HepG2 (cell line): Measurements from ENCODE around the gene CPB2. TPM values are rescaled to one million over a fixed set of nuclear protein-coding genes. Genes with fewer than 3 reads are reported as not detected.

Experiments
- MAFF ChIP-seq: IDR thresholded peaks from 2 replicates; pipeline ENCODE4 v1.6.1; 2011; ENCODE audit warnings: low read depth, low read length, improper control_type of control experiment
- NFKBIZ ChIP-seq: IDR thresholded peaks from 2 replicates; pipeline ENCODE4 v1.6.1; 2018; ENCODE audit warnings: missing genetic modification reagents, missing compliant biosample characterization
- RBFOX2 ChIP-seq: fragments of 200-400 bp; formaldehyde crosslinking; IDR thresholded peaks from 2 replicates; pipeline ENCODE4 v1.6.1; 2017; ENCODE audit warnings: low read depth, mild to moderate bottlenecking, low read length
- SMAD9 ChIP-seq: sonication (generic); formaldehyde crosslinking; IDR thresholded peaks from 2 replicates; pipeline ENCODE4 v1.5.1; 2020; ENCODE audit warnings: mild to moderate bottlenecking, missing genetic modification reagents
- XRCC5 ChIP-seq: fragments of 200-400 bp; formaldehyde crosslinking; optimal IDR thresholded peaks from 2 replicates; pipeline ENCODE3; 2017; ENCODE audit warnings: mild to moderate bottlenecking, low read length
- ZFP36 ChIP-seq: fragments of 150-350 bp; IDR thresholded peaks from 2 replicates; pipeline ENCODE4 v1.6.1; 2018; ENCODE audit warnings: borderline replicate concordance, low read length, low read depth; ENCODE audit not compliant: partially characterized antibody
- ZIK1 ChIP-seq: sonication (generic); formaldehyde crosslinking; IDR thresholded peaks from 2 replicates; pipeline ENCODE4 v1.5.0; 2020; ENCODE audit warnings: mild to moderate bottlenecking, low read depth, missing genetic modification reagents, borderline replicate concordance
- ZNF326 ChIP-seq: sonication (generic); formaldehyde crosslinking; IDR thresholded peaks from 2 replicates; pipeline ENCODE4 v1.4.0; 2020; ENCODE audit warnings: missing genetic modification reagents, borderline replicate concordance
- ZNF619 ChIP-seq: sonication (generic); formaldehyde crosslinking; IDR thresholded peaks from 2 replicates; pipeline ENCODE4 v1.4.0; 2020; ENCODE audit warnings: mild to moderate bottlenecking, missing genetic modification reagents
- ZNF777 ChIP-seq: sonication (generic); formaldehyde crosslinking; IDR thresholded peaks from 2 replicates; pipeline ENCODE4 v1.4.0; 2020; ENCODE audit warnings: missing genetic modification reagents
- ZSCAN25 ChIP-seq: sonication (generic); formaldehyde crosslinking; IDR thresholded peaks from 2 replicates; pipeline ENCODE4 v1.8.0; 2022; ENCODE audit warnings: mild to moderate bottlenecking, missing genetic modification reagents
- polyA plus RNA-seq, 8 experiments: library from polyadenylated mRNA; depleted of rRNA in 3 of 8; stranded (reverse) in 7 of 8; unstranded in 1 of 8; fragments of >200 nt; fragmentation: Illumina TruSeq in 4 of 8; extraction: Trizol in 4 of 8; gene quantifications; 2 replicates each; pipeline versions ENCODE4 v1.2.1 to v1.2.3, GENCODE V29; 2011 to 2016; ENCODE audit warnings: low read depth in 4 of 8, missing spikeins in 1 of 8, mixed read lengths in 1 of 8; ENCODE audit not compliant: insufficient read depth in 1 of 8
- total RNA-seq, 5 experiments: library from RNA; depleted of rRNA; stranded (reverse); fragments of >200 nt; fragmentation: Illumina TruSeq; extraction: Trizol; gene quantifications; 2 replicates each; pipeline ENCODE4 v1.2.3, GENCODE V29; 2016; ENCODE audit warnings: low read depth in 1 of 5
- TF ChIP-seq, protein P1 (sequence below): sonication (generic); formaldehyde crosslinking; IDR thresholded peaks from 2 replicates; pipeline ENCODE4 v1.4.0; 2020; ENCODE audit warnings: missing genetic modification reagents
- TF ChIP-seq, protein P2 (sequence below): sonication (generic); formaldehyde crosslinking; IDR thresholded peaks from 2 replicates; pipeline ENCODE4 v1.4.0; 2020; ENCODE audit warnings: low read depth, mild to moderate bottlenecking, missing genetic modification reagents
- TF ChIP-seq, protein P3 (sequence below): sonication (generic); formaldehyde crosslinking; IDR thresholded peaks from 2 replicates; pipeline ENCODE4 v1.8.1; 2023; ENCODE audit warnings: mild to moderate bottlenecking, moderate library complexity, missing genetic modification reagents
- TF ChIP-seq, protein P4 (sequence below): sonication (generic); formaldehyde crosslinking; IDR thresholded peaks from 2 replicates; pipeline ENCODE4 v1.4.0; 2020; ENCODE audit warnings: mild to moderate bottlenecking, low read depth, missing genetic modification reagents
- TF ChIP-seq, protein P5 (sequence below): sonication (generic); formaldehyde crosslinking; IDR thresholded peaks from 2 replicates; pipeline ENCODE4 v1.5.0; 2020; ENCODE audit warnings: mild to moderate bottlenecking, missing genetic modification reagents, borderline replicate concordance

CPB2 gene
- total and polyA plus RNA-seq, 2 of the 13 experiments (the other 11 are each of a cell fraction or from before 2014, with no cell fraction given), result 125 to 140 TPM

DNA sequence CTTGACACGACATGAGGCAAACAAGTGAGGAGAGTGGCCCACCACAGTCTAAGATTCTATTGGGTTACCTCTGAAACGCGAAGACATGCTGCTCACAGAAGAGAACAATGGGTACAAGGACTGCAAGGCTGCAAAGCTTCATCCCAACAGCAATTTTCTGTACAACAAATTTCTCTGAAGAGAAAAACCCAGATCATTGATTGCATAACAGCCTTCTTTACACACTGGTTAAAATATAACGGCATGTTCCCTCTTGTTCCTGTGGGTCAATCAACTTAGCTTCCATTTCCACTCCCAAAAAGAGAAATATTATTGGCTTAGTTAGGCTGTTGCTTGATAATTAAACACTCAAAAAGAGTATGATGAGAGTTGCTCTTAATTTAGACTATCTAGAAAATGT, at the start of gene CPB2 (continued):
- TF ChIP-seq ZIK1 (CRISPR knock-in tag) (no peak), MAFF (no peak), ZNF619 (CRISPR knock-in tag) (no peak), ZSCAN25 (CRISPR knock-in tag) (no peak), NFKBIZ (CRISPR knock-in tag) (no peak), ZNF326 (CRISPR knock-in tag) (no peak), XRCC5 (no peak), ZNF777 (CRISPR knock-in tag) (no peak), SMAD9 (CRISPR knock-in tag) (no peak), RBFOX2 (peak; percentile 52), ZFP36 (no peak)
- TF ChIP-seq, protein P1, sequence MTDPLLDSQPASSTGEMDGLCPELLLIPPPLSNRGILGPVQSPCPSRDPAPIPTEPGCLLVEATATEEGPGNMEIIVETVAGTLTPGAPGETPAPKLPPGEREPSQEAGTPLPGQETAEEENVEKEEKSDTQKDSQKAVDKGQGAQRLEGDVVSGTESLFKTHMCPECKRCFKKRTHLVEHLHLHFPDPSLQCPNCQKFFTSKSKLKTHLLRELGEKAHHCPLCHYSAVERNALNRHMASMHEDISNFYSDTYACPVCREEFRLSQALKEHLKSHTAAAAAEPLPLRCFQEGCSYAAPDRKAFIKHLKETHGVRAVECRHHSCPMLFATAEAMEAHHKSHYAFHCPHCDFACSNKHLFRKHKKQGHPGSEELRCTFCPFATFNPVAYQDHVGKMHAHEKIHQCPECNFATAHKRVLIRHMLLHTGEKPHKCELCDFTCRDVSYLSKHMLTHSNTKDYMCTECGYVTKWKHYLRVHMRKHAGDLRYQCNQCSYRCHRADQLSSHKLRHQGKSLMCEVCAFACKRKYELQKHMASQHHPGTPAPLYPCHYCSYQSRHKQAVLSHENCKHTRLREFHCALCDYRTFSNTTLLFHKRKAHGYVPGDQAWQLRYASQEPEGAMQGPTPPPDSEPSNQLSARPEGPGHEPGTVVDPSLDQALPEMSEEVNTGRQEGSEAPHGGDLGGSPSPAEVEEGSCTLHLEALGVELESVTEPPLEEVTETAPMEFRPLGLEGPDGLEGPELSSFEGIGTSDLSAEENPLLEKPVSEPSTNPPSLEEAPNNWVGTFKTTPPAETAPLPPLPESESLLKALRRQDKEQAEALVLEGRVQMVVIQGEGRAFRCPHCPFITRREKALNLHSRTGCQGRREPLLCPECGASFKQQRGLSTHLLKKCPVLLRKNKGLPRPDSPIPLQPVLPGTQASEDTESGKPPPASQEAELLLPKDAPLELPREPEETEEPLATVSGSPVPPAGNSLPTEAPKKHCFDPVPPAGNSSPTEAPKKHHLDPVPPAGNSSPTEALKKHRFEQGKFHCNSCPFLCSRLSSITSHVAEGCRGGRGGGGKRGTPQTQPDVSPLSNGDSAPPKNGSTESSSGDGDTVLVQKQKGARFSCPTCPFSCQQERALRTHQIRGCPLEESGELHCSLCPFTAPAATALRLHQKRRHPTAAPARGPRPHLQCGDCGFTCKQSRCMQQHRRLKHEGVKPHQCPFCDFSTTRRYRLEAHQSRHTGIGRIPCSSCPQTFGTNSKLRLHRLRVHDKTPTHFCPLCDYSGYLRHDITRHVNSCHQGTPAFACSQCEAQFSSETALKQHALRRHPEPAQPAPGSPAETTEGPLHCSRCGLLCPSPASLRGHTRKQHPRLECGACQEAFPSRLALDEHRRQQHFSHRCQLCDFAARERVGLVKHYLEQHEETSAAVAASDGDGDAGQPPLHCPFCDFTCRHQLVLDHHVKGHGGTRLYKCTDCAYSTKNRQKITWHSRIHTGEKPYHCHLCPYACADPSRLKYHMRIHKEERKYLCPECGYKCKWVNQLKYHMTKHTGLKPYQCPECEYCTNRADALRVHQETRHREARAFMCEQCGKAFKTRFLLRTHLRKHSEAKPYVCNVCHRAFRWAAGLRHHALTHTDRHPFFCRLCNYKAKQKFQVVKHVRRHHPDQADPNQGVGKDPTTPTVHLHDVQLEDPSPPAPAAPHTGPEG (CRISPR knock-in tag), result no peak
- TF ChIP-seq, protein P2, sequence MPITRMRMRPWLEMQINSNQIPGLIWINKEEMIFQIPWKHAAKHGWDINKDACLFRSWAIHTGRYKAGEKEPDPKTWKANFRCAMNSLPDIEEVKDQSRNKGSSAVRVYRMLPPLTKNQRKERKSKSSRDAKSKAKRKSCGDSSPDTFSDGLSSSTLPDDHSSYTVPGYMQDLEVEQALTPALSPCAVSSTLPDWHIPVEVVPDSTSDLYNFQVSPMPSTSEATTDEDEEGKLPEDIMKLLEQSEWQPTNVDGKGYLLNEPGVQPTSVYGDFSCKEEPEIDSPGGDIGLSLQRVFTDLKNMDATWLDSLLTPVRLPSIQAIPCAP (CRISPR knock-in tag), result no peak
- TF ChIP-seq, protein P3, sequence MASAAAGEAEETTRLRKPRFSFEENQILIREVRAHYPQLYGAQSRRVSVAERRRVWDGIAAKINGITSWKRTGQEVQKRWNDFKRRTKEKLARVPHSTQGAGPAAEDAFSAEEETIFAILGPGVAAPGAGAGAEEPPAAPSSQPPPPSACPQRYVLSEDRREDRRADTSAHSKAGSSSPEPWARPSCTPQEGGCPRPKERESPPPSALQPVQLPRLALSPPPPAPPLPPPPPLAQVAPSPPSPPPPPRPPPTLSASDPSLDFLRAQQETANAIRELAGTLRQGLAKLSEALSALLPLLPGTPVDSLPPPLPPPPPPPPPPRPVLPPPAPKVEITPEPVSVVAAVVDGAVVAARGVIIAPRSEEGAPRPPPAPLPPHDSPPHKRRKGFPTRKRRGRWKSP (CRISPR knock-in tag), result no peak
- TF ChIP-seq, protein P4, sequence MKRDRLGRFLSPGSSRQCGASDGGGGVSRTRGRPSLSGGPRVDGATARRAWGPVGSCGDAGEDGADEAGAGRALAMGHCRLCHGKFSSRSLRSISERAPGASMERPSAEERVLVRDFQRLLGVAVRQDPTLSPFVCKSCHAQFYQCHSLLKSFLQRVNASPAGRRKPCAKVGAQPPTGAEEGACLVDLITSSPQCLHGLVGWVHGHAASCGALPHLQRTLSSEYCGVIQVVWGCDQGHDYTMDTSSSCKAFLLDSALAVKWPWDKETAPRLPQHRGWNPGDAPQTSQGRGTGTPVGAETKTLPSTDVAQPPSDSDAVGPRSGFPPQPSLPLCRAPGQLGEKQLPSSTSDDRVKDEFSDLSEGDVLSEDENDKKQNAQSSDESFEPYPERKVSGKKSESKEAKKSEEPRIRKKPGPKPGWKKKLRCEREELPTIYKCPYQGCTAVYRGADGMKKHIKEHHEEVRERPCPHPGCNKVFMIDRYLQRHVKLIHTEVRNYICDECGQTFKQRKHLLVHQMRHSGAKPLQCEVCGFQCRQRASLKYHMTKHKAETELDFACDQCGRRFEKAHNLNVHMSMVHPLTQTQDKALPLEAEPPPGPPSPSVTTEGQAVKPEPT (CRISPR knock-in tag), result no peak
- TF ChIP-seq, protein P5, sequence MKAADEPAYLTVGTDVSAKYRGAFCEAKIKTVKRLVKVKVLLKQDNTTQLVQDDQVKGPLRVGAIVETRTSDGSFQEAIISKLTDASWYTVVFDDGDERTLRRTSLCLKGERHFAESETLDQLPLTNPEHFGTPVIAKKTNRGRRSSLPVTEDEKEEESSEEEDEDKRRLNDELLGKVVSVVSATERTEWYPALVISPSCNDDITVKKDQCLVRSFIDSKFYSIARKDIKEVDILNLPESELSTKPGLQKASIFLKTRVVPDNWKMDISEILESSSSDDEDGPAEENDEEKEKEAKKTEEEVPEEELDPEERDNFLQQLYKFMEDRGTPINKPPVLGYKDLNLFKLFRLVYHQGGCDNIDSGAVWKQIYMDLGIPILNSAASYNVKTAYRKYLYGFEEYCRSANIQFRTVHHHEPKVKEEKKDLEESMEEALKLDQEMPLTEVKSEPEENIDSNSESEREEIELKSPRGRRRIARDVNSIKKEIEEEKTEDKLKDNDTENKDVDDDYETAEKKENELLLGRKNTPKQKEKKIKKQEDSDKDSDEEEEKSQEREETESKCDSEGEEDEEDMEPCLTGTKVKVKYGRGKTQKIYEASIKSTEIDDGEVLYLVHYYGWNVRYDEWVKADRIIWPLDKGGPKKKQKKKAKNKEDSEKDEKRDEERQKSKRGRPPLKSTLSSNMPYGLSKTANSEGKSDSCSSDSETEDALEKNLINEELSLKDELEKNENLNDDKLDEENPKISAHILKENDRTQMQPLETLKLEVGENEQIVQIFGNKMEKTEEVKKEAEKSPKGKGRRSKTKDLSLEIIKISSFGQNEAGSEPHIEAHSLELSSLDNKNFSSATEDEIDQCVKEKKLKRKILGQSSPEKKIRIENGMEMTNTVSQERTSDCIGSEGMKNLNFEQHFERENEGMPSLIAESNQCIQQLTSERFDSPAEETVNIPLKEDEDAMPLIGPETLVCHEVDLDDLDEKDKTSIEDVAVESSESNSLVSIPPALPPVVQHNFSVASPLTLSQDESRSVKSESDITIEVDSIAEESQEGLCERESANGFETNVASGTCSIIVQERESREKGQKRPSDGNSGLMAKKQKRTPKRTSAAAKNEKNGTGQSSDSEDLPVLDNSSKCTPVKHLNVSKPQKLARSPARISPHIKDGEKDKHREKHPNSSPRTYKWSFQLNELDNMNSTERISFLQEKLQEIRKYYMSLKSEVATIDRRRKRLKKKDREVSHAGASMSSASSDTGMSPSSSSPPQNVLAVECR (CRISPR knock-in tag), result 0 out of 2 replicates have a peak, but pooled peaks have one; percentile 19
